Measurements from ENCODE around the gene PDIA5. TPM values are rescaled to one million over a fixed set of nuclear protein-coding genes. Genes with fewer than 3 reads are reported as not detected.

The PDIA5 gene
- total RNA-seq, 2 experiments from 2014 or later = 10.1 to 13.5 TPM

GRCh38 chr3:123157598-123158287, 90.9 kb downstream of the PDIA5 start:
- Mint-ChIP-seq H3K4me3 (no peak overlapping the region), H3K4me1 (no peaks in the 10 kb centered on the region), H3K27me3 (no peaks in the 10 kb centered on the region), H3K9me3 (no peaks in the 10 kb centered on the region), H3K36me3 (ENCODE audit: low read depth) (peaks cover 3% of the 10 kb centered on the region), H3K27ac (no peak overlapping the region)
- no peak for DNase-seq
- ChIA-PET CTCF (no interaction called here), POLR2A (no interaction called here)

GRCh38 chr3:123158330-123158729, 91.5 kb downstream of the PDIA5 start:
- H3K4me3 Mint-ChIP-seq = no peak overlapping the region
- H3K27ac Mint-ChIP-seq = no peak overlapping the region
- ChIA-PET POLR2A (no interaction called here), CTCF (no interaction called here)
- no peaks in the 10 kb centered on the region for H3K4me1 Mint-ChIP-seq
- no peak for DNase-seq
- no peaks in the 10 kb centered on the region for H3K9me3 Mint-ChIP-seq
- H3K27me3 Mint-ChIP-seq = no peaks in the 10 kb centered on the region
- H3K36me3 Mint-ChIP-seq (ENCODE audit: low read depth) = no peaks in the 10 kb centered on the region

- Mint-ChIP-seq H3K27me3 (no peaks in the 10 kb centered on the region), H3K4me1 (no peaks in the 10 kb centered on the region), H3K4me3 (no peak overlapping the region), H3K9me3 (no peaks in the 10 kb centered on the region), H3K27ac (no peak overlapping the region), H3K36me3 (ENCODE audit: low read depth) (peaks cover under 1% of the 10 kb centered on the region)
- no peak for DNase-seq
- ChIA-PET POLR2A (no interaction called here), CTCF (no interaction called here)
Measured at GRCh38 chr3:123158899-123159390, 92.1 kb downstream of the PDIA5 start.

GRCh38 chr3:123159926-123160635, 93.3 kb downstream of the PDIA5 start:
- peaks cover 3% of the 10 kb centered on the region for H3K9me3 Mint-ChIP-seq
- H3K27ac Mint-ChIP-seq = no peak overlapping the region
- H3K4me1 Mint-ChIP-seq = peaks cover 2% of the 10 kb centered on the region
- no peak overlapping the region for H3K4me3 Mint-ChIP-seq
- peaks cover 11% of the 10 kb centered on the region for H3K36me3 Mint-ChIP-seq (ENCODE audit: low read depth)
- no peak for DNase-seq
- CTCF ChIA-PET = no interaction called here
- H3K27me3 Mint-ChIP-seq = no peaks in the 10 kb centered on the region
- POLR2A ChIA-PET = interaction anchor here (1.0 kb wide), 1 partner anchor 9 kb away, joined by 3 read pairs; no protein-coding TSS in a partner anchor

- ChIA-PET CTCF (interaction anchor here (0.6 kb wide), 1 partner anchor 819 kb away, joined by 3 read pairs; no protein-coding TSS in a partner anchor), POLR2A (no interaction called here)
- no peak for DNase-seq
- H3K4me3 Mint-ChIP-seq = no peak overlapping the region
- peaks cover 2% of the 10 kb centered on the region for H3K4me1 Mint-ChIP-seq
- H3K36me3 Mint-ChIP-seq (ENCODE audit: low read depth) = peaks cover 15% of the 10 kb centered on the region
- no peak overlapping the region for H3K27ac Mint-ChIP-seq
- H3K27me3 Mint-ChIP-seq = no peaks in the 10 kb centered on the region
- H3K9me3 Mint-ChIP-seq = peaks cover 6% of the 10 kb centered on the region
Measured at GRCh38 chr3:123161167-123161566, 94.3 kb downstream of the PDIA5 start.

GRCh38 chr3:123163141-123163540, 96.3 kb downstream of the PDIA5 start:
- peaks cover 6% of the 10 kb centered on the region for H3K9me3 Mint-ChIP-seq
- POLR2A ChIA-PET = no interaction called here
- H3K4me3 Mint-ChIP-seq = no peak overlapping the region
- no peak for DNase-seq
- peaks cover 2% of the 10 kb centered on the region for H3K4me1 Mint-ChIP-seq
- H3K27me3 Mint-ChIP-seq = no peaks in the 10 kb centered on the region
- H3K36me3 Mint-ChIP-seq (ENCODE audit: low read depth) = peaks cover 19% of the 10 kb centered on the region
- CTCF ChIA-PET = interaction anchor here (0.6 kb wide), 1 partner anchor 162 kb away, joined by 3 read pairs; no protein-coding TSS in a partner anchor
- H3K27ac Mint-ChIP-seq = no peak overlapping the region

- no peak for DNase-seq
- no peak overlapping the region for H3K4me3 Mint-ChIP-seq
- H3K36me3 Mint-ChIP-seq (ENCODE audit: low read depth) = peaks cover 19% of the 10 kb centered on the region
- peaks cover 6% of the 10 kb centered on the region for H3K9me3 Mint-ChIP-seq
- H3K27me3 Mint-ChIP-seq = no peaks in the 10 kb centered on the region
- peaks cover 2% of the 10 kb centered on the region for H3K4me1 Mint-ChIP-seq
- no peak overlapping the region for H3K27ac Mint-ChIP-seq
- CTCF ChIA-PET = no interaction called here
- POLR2A ChIA-PET = no interaction called here
Measured at GRCh38 chr3:123165163-123165562, 98.3 kb downstream of the PDIA5 start.

- CTCF ChIA-PET = no interaction called here
- peaks cover 6% of the 10 kb centered on the region for H3K9me3 Mint-ChIP-seq
- peaks cover 19% of the 10 kb centered on the region for H3K36me3 Mint-ChIP-seq (ENCODE audit: low read depth)
- no peak overlapping the region for H3K4me3 Mint-ChIP-seq
- H3K27ac Mint-ChIP-seq = no peak overlapping the region
- peaks cover 2% of the 10 kb centered on the region for H3K4me1 Mint-ChIP-seq
- DNase-seq = no peak
- H3K27me3 Mint-ChIP-seq = no peaks in the 10 kb centered on the region
- POLR2A ChIA-PET = no interaction called here
Measured at GRCh38 chr3:123167686-123168085, 100.9 kb downstream of the PDIA5 start.

GRCh38 chr3:123168122-123168521, 101.3 kb downstream of the PDIA5 start:
- CTCF ChIA-PET = no interaction called here
- Mint-ChIP-seq H3K36me3 (ENCODE audit: low read depth) (peaks cover 19% of the 10 kb centered on the region), H3K4me1 (peaks cover 2% of the 10 kb centered on the region), H3K27me3 (no peaks in the 10 kb centered on the region), H3K27ac (no peak overlapping the region), H3K9me3 (peaks cover 6% of the 10 kb centered on the region), H3K4me3 (no peak overlapping the region)
- no peak for DNase-seq
- POLR2A ChIA-PET = no interaction called here

GRCh38 chr3:123168605-123169004, 101.8 kb downstream of the PDIA5 start:
- CTCF ChIA-PET = no interaction called here
- no peak for DNase-seq
- Mint-ChIP-seq H3K27me3 (no peaks in the 10 kb centered on the region), H3K36me3 (ENCODE audit: low read depth) (peaks cover 19% of the 10 kb centered on the region), H3K4me1 (peaks cover 2% of the 10 kb centered on the region), H3K9me3 (peaks cover 6% of the 10 kb centered on the region), H3K27ac (no peak overlapping the region), H3K4me3 (no peak overlapping the region)
- POLR2A ChIA-PET = no interaction called here

GRCh38 chr3:123169492-123169929, 102.7 kb downstream of the PDIA5 start:
- Mint-ChIP-seq H3K4me3 (no peak overlapping the region), H3K27ac (no peak overlapping the region), H3K27me3 (no peaks in the 10 kb centered on the region), H3K9me3 (peaks cover 6% of the 10 kb centered on the region), H3K4me1 (peaks cover 2% of the 10 kb centered on the region), H3K36me3 (ENCODE audit: low read depth) (peaks cover 14% of the 10 kb centered on the region)
- no peak for DNase-seq
- POLR2A ChIA-PET = no interaction called here
- CTCF ChIA-PET = no interaction called here

- Mint-ChIP-seq H3K4me3 (no peak overlapping the region), H3K4me1 (peaks cover 1% of the 10 kb centered on the region)
Measured at GRCh38 chr3:123169930-123170329, 103.1 kb downstream of the PDIA5 start.

GRCh38 chr3:123180791-123181190, 114.0 kb downstream of the PDIA5 start:
- H3K27ac Mint-ChIP-seq = no peak overlapping the region
- H3K27me3 Mint-ChIP-seq = no peaks in the 10 kb centered on the region
- no peaks in the 10 kb centered on the region for H3K9me3 Mint-ChIP-seq
- no peaks in the 10 kb centered on the region for H3K4me1 Mint-ChIP-seq
- H3K4me3 Mint-ChIP-seq = no peak overlapping the region
- ChIA-PET CTCF (no interaction called here), POLR2A (no interaction called here)
- no peak for DNase-seq
- H3K36me3 Mint-ChIP-seq (ENCODE audit: low read depth) = no peaks in the 10 kb centered on the region

More at GRCh38 chr3:123169930-123170329, 103.1 kb downstream of the PDIA5 start:
- no peaks in the 10 kb centered on the region for H3K27me3 Mint-ChIP-seq
- DNase-seq = no peak
- ChIA-PET POLR2A (no interaction called here), CTCF (no interaction called here)
- peaks cover 10% of the 10 kb centered on the region for H3K36me3 Mint-ChIP-seq (ENCODE audit: low read depth)
- H3K9me3 Mint-ChIP-seq = peaks cover 5% of the 10 kb centered on the region
- H3K27ac Mint-ChIP-seq = no peak overlapping the region

- no peaks in the 10 kb centered on the region for H3K27me3 Mint-ChIP-seq
- no peaks in the 10 kb centered on the region for H3K9me3 Mint-ChIP-seq
- DNase-seq = no peak
- H3K36me3 Mint-ChIP-seq (ENCODE audit: low read depth) = no peaks in the 10 kb centered on the region
- H3K4me1 Mint-ChIP-seq = no peaks in the 10 kb centered on the region
- POLR2A ChIA-PET = no interaction called here
- CTCF ChIA-PET = no interaction called here
- H3K27ac Mint-ChIP-seq = no peak overlapping the region
- no peak overlapping the region for H3K4me3 Mint-ChIP-seq
Measured at GRCh38 chr3:123186695-123187094, 119.9 kb downstream of the PDIA5 start.

Data from activated CD4-positive, alpha-beta memory T cell treated with anti-CD3 and anti-CD28 coated beads, Interleukin-2, amount 10 ng/mL, durations not matched to agents 7 days and 5 days (primary cell).